ENCODE results near the gene MLF2. TPM values are rescaled to one million over a fixed set of nuclear protein-coding genes. Genes with fewer than 3 reads are reported as not detected.
A peak's percentile ranks its signal among the peaks of the same experiment; 100 is the strongest.

Gene MLF2
- total RNA-seq, 2 experiments from 2014 or later = 79.7 to 87.3 TPM

- no peak overlapping the region for H3K27ac ChIP-seq (ENCODE audit: low read depth, low read length, poor library complexity, severe bottlenecking)
- no peak for TF ChIP-seq EZH2phosphoT487 (IDR thresholded peaks at IDR 0.05; ENCODE audit: borderline replicate concordance, low read depth, low read length)
- no peak for TF ChIP-seq CTCF (conservative IDR thresholded peaks at IDR 0.05; ENCODE audit: low read length)
- peak overlapping the region; percentile 43 for H3K4me3 ChIP-seq (ENCODE audit: low read depth, low read length, poor library complexity, severe bottlenecking)
- no peaks in the 10 kb centered on the region for H3K9me2 ChIP-seq (ENCODE audit: insufficient read depth, low read length)
- peak overlapping the region; percentile 68 for H3K4me2 ChIP-seq (ENCODE audit: low read length)
- no peaks in the 10 kb centered on the region for H3K36me3 ChIP-seq (ENCODE audit: insufficient read depth, low read length)
- no peaks in the 10 kb centered on the region for H4K20me1 ChIP-seq (ENCODE audit: insufficient read depth, low read length)
- intact Hi-C loops (cut with micrococcal nuclease; ENCODE audit: unreplicated experiment) = no loop called here
- peak; percentile 90 for DNase-seq (ENCODE audit: low spot score)
- H2AFZ ChIP-seq (ENCODE audit: low read length) = peak overlapping the region; percentile 54; the same call in 1 of the 2 replicates
- H3K79me2 ChIP-seq (ENCODE audit: insufficient read depth, low read depth, low read length) = no peaks in the 10 kb centered on the region
- no TSS peak for BruUV-seq (replicated peaks)
- ChIA-PET POLR2A (interaction anchor here (1.7 kb wide), 1 partner anchor 76 kb away, joined by 6 read pairs; no protein-coding TSS in a partner anchor), CTCF (ENCODE audit: unreplicated experiment) (no interaction called here)
- no peaks in the 10 kb centered on the region for H3K9me3 ChIP-seq (ENCODE audit: low read length)
- H3K4me1 ChIP-seq (ENCODE audit: insufficient read depth, low read length, poor library complexity, severe bottlenecking) = peaks cover 33% of the 10 kb centered on the region
Observed at GRCh38 chr12:6764011-6764828, 11.3 kb upstream of the MLF2 start.

- no peaks in the 10 kb centered on the region for H4K20me1 ChIP-seq (ENCODE audit: insufficient read depth, low read length)
- intact Hi-C loops (cut with micrococcal nuclease; ENCODE audit: unreplicated experiment) = no loop called here
- H2AFZ ChIP-seq (ENCODE audit: low read length) = no peak overlapping the region
- H3K9me3 ChIP-seq (ENCODE audit: low read length) = no peaks in the 10 kb centered on the region
- H3K4me1 ChIP-seq (ENCODE audit: insufficient read depth, low read length, poor library complexity, severe bottlenecking) = peaks cover 32% of the 10 kb centered on the region
- H3K79me2 ChIP-seq (ENCODE audit: insufficient read depth, low read depth, low read length) = no peaks in the 10 kb centered on the region
- no peak overlapping the region for H3K27ac ChIP-seq (ENCODE audit: low read depth, low read length, poor library complexity, severe bottlenecking)
- TF ChIP-seq EZH2phosphoT487 (IDR thresholded peaks at IDR 0.05; ENCODE audit: borderline replicate concordance, low read depth, low read length) (no peak), CTCF (conservative IDR thresholded peaks at IDR 0.05; ENCODE audit: low read length) (no peak)
- no peak overlapping the region for H3K4me2 ChIP-seq (ENCODE audit: low read length)
- H3K4me3 ChIP-seq (ENCODE audit: low read depth, low read length, poor library complexity, severe bottlenecking) = no peak overlapping the region
- no TSS peak for BruUV-seq (replicated peaks)
- H3K36me3 ChIP-seq (ENCODE audit: insufficient read depth, low read length) = no peaks in the 10 kb centered on the region
- no peaks in the 10 kb centered on the region for H3K9me2 ChIP-seq (ENCODE audit: insufficient read depth, low read length)
- ChIA-PET CTCF (ENCODE audit: unreplicated experiment) (no interaction called here), POLR2A (interaction anchor here (0.6 to 1.7 kb wide), 2 partner anchors 77 to 1930 kb away, joined by 6 to 7 read pairs; no protein-coding TSS in a partner anchor)
- DNase-seq (ENCODE audit: low spot score) = no peak
Observed at GRCh38 chr12:6763380-6763779, 10.4 kb upstream of the MLF2 start.

GRCh38 chr12:6759741-6760140, 6.8 kb upstream of the MLF2 start:
- H4K20me1 ChIP-seq (ENCODE audit: insufficient read depth, low read length) = no peaks in the 10 kb centered on the region
- no peak for TF ChIP-seq CTCF (conservative IDR thresholded peaks at IDR 0.05; ENCODE audit: low read length)
- TF ChIP-seq EZH2phosphoT487 (IDR thresholded peaks at IDR 0.05; ENCODE audit: borderline replicate concordance, low read depth, low read length) = no peak
- H3K9me2 ChIP-seq (ENCODE audit: insufficient read depth, low read length) = no peaks in the 10 kb centered on the region
- no peak overlapping the region for H3K4me3 ChIP-seq (ENCODE audit: low read depth, low read length, poor library complexity, severe bottlenecking)
- DNase-seq (ENCODE audit: low spot score) = no peak
- ChIA-PET POLR2A (no interaction called here), CTCF (ENCODE audit: unreplicated experiment) (no interaction called here)
- peaks cover 16% of the 10 kb centered on the region for H3K4me1 ChIP-seq (ENCODE audit: insufficient read depth, low read length, poor library complexity, severe bottlenecking)
- no peaks in the 10 kb centered on the region for H3K79me2 ChIP-seq (ENCODE audit: insufficient read depth, low read depth, low read length)
- intact Hi-C loops (cut with micrococcal nuclease; ENCODE audit: unreplicated experiment) = no loop called here
- H3K36me3 ChIP-seq (ENCODE audit: insufficient read depth, low read length) = no peaks in the 10 kb centered on the region
- no peak overlapping the region for H3K27ac ChIP-seq (ENCODE audit: low read depth, low read length, poor library complexity, severe bottlenecking)
- no peaks in the 10 kb centered on the region for H3K9me3 ChIP-seq (ENCODE audit: low read length)
- no peak overlapping the region for H2AFZ ChIP-seq (ENCODE audit: low read length)
- BruUV-seq (replicated peaks) = no TSS peak
- no peak overlapping the region for H3K4me2 ChIP-seq (ENCODE audit: low read length)

All from OCI-LY7 (cell line).